Measurements from ENCODE around the gene ELFN1.

Gene ELFN1

DNA sequence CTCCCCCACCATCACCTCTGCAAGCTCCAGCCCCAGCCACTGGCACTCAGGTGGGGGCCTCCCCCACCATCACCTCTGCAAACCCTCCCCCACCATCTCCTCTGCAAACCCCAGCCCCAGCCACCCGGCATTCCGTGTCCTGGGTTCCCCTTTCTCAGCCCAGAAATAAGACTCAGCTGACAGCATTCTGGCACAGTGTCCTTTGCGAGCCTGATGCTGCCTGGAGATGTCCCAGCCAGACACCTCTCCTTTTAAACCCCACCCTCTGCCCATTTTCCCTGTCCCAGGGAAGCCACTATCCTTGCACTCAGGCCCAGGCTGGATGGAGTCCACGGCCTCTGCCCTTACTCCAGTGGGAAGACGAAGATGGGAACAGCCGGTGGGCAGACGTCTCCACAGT is 49.8 kb downstream of the ELFN1 start:
- TF ChIP-seq, protein P1, sequence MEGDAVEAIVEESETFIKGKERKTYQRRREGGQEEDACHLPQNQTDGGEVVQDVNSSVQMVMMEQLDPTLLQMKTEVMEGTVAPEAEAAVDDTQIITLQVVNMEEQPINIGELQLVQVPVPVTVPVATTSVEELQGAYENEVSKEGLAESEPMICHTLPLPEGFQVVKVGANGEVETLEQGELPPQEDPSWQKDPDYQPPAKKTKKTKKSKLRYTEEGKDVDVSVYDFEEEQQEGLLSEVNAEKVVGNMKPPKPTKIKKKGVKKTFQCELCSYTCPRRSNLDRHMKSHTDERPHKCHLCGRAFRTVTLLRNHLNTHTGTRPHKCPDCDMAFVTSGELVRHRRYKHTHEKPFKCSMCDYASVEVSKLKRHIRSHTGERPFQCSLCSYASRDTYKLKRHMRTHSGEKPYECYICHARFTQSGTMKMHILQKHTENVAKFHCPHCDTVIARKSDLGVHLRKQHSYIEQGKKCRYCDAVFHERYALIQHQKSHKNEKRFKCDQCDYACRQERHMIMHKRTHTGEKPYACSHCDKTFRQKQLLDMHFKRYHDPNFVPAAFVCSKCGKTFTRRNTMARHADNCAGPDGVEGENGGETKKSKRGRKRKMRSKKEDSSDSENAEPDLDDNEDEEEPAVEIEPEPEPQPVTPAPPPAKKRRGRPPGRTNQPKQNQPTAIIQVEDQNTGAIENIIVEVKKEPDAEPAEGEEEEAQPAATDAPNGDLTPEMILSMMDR (conservative IDR thresholded peaks at IDR 0.05; ENCODE audit: low read length), result no peak
- no peak for DNase-seq (ENCODE audit: low read depth)
- no peak overlapping the region for H3K4me3 ChIP-seq (ENCODE audit: low read length)

DNA sequence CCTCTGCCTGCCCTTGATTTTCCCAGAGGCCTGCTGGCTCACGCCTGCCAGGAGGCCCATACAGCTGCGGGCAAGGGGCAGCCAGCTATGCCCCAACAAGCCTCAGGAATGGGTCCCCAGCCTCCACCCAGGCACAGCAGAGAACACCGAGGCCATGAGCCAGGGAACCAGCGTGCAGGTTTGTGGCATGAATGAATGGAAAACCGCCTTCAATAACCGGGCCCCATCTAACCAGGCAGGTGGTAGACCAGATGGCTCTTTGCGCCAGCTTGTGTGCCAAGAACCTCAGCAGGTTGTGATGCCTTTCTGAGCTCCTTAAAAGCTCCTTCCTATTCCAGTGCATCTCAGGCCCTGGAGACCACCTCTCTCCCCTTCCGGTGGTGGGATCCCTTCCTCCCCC is 50.2 kb downstream of the ELFN1 start:
- DNase-seq (ENCODE audit: low read depth), result no peak
- TF ChIP-seq, protein P1 (conservative IDR thresholded peaks at IDR 0.05; ENCODE audit: low read length), result no peak
- H3K4me3 ChIP-seq (ENCODE audit: low read length), result no peak overlapping the region

DNA sequence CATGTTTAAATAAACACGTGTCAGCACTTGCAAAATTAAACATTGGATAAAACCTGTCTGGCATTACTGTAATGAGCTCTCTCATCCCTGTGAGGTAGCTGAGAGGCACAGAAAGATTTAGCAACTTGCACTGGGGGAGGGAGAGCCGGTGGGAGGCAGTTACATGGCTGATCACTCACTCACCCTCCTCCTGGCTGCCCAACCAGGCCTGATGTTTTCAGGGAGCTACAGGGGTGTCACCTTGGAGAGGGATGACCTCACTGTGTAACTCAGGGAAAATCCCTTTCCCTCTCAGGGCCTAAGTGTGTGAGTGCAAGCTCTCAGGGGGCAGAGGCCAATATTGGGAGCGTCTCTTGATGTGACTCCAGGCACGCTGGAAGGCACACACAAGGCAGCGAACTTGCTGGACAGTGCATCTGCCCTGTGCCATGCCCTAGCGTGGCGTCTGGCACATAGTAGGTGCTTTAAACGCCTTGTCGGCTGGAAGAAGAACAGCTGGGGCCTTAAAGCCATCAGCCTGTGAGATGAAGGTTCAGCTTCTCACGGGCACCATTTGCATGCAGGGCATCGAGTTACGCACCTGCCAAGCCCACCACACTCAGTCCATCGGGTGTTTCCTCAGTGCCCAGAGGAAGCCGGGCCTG is 51.1 kb downstream of the ELFN1 start:
- peak; percentile 4 for DNase-seq (ENCODE audit: low read depth)
- TF ChIP-seq, protein P1 (conservative IDR thresholded peaks at IDR 0.05; ENCODE audit: low read length), result no peak
- H3K4me3 ChIP-seq (ENCODE audit: low read length), result no peak overlapping the region

DNA sequence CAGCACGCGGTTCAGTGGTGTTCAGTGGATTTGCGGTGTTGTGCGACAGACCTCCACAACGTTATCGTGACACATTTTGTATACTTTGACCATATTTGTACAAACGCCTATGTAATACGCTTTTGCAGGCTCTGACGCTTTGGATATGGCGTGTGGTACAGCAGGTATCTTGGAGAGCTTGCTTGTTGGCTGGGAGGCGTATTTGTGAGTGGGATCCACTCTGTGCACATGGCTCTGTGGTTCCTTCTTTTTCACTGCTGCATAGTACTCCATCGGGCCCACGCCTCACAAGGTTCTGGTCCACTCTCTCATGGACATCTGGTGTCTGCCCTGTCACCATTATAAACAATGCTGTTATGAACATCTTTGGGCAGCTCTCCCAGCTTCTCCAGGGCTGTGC is 53.2 kb downstream of the ELFN1 start:
- no peak for DNase-seq (ENCODE audit: low read depth)
- TF ChIP-seq, protein P1 (conservative IDR thresholded peaks at IDR 0.05; ENCODE audit: low read length), result no peak
- no peak overlapping the region for H3K4me3 ChIP-seq (ENCODE audit: low read length)

DNA sequence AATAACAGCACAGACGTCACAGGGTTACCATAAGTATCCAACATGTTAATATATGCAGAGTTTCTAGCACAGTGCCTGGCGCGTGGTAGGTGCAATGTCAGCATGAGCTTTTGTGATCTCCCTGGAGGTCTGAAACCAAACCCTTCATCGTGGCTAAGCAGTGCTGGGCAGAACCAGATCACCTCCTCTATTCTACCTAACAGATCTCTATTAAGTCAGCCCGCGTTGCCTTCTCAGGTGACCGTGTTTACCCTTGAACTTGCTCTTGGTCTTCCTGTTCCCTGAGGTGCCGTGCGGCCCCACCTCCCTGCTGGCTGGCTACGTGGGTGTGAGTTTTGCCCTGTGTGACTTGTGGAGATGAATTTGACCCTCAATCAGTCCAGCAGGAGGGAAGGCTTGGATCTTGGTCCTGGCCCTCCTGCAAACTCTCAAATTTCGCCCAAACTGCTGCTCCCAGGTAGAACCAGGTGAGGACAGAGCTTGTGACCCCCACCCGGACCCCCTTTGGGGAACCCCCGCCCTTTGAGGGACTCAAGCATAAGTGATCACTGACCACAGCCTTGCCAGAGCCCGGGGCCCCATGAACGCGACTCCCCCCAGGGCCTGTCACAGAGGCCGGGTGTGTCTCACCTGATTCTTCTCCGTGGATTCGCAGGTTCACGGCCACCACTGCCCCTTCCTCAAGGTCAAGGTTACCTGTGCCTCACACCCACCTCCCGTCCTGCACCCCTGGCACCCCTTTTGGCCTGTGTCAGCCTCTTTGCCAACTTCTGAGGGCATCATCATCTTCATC is 54.2 kb downstream of the ELFN1 start:
- TF ChIP-seq, protein P1 (conservative IDR thresholded peaks at IDR 0.05; ENCODE audit: low read length), result no peak
- no peak for DNase-seq (ENCODE audit: low read depth)
- H3K4me3 ChIP-seq (ENCODE audit: low read length), result no peak overlapping the region

DNA sequence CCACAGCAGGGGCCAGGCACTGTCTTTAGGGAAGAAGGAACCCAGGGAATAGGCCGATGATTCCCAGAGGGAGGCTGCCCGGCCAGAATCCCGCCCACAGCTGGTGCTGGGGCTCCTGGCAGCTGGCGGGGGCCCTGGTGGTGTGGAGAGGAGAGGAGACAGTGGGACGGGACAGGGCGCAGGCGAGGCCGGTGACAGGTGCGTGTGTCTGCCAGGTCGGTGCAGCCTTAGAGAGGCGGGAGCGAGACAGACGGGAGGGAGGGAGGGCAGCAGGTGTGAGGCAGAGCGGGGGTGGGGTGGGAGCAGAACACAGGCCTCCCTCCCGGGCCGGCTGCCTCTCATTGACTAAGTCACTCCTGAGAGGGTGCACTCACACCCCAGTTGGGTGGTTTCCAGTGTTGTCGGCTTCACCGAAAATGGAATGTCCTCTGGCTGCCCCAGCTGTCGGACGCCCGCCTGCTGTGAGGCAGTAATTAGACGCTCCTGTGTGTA is 55.2 kb downstream of the ELFN1 start:
- DNase-seq (ENCODE audit: low read depth), result peak; percentile 50
- H3K4me3 ChIP-seq (ENCODE audit: low read length), result no peak overlapping the region
- TF ChIP-seq, protein P1 (conservative IDR thresholded peaks at IDR 0.05; ENCODE audit: low read length), result no peak

Measured in AG10803 (cell line).